Measurements from ENCODE around the gene TRAPPC2L.
"Not testable (repeated sequence)": the region's sequence is repeated elsewhere in the genome, so short reads cannot be mapped to it uniquely, and the experiment has no call there.

TRAPPC2L gene

DNA sequence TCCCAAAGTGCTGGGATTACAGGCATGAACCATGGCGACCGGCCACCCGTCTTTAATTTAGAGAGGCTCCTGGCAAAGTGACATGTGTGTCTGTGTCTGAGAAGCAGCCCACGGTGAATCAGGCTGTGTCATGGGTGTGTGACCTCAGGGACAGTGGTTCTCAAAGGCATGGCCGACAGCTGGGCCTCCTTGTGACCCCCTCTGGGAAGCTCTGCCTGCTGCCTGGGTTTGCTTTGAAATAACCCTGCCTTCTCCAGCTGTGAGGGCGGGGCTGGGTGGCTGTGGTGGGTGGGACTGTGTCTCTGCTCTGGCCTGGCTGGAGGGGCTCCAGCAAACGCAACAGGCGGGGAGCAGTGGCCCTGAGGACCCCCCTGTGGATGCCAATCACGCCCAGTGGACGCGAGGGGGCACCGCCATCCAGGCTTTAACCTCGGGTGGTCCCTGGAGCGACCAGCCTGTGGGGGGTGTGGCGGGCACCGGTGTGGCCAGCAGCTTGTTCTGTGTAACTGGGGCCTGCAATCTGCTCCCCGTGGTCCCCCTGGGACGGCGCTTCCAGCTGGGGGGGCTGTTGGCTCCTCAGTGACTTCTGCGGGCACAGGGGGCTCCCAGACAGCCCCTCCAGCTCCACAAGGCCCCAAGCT is 36.4 kb upstream of the TRAPPC2L start:
- Histone ChIP-seq H3K4me3 (ENCODE audit: insufficient read depth, low read depth, low read length) (no peak overlapping the region), H3K27me3 (ENCODE audit: control insufficient read depth, insufficient read depth, low read length, poor library complexity, severe bottlenecking) (no peaks in the 10 kb centered on the region), H3K4me1 (ENCODE audit: control insufficient read depth, insufficient read depth, low read length) (no peaks in the 10 kb centered on the region), H3K36me3 (ENCODE audit: control insufficient read depth, insufficient read depth, low read length) (no peaks in the 10 kb centered on the region), H3K27ac (ENCODE audit: insufficient read depth, low read depth, low read length, poor library complexity, severe bottlenecking) (no peak overlapping the region), H3K9me3 (ENCODE audit: control insufficient read depth, low read length) (no peaks in the 10 kb centered on the region)
- 86 to 88% methylated on average over 20 of the region's 20 CpGs for WGBS, 2 experiments

GRCh38 chr16:88821168-88821850 is 35.6 kb upstream of the TRAPPC2L start:
- no peak overlapping the region for H3K27ac ChIP-seq (ENCODE audit: insufficient read depth, low read depth, low read length, poor library complexity, severe bottlenecking)
- WGBS, 2 experiments: 88% methylated on average over 22 of the region's 22 CpGs
- H3K9me3 ChIP-seq (ENCODE audit: control insufficient read depth, low read length): no peaks in the 10 kb centered on the region
- H3K4me3 ChIP-seq (ENCODE audit: insufficient read depth, low read depth, low read length): no peak overlapping the region
- no peaks in the 10 kb centered on the region for H3K27me3 ChIP-seq (ENCODE audit: control insufficient read depth, insufficient read depth, low read length, poor library complexity, severe bottlenecking)
- H3K36me3 ChIP-seq (ENCODE audit: control insufficient read depth, insufficient read depth, low read length): no peaks in the 10 kb centered on the region
- H3K4me1 ChIP-seq (ENCODE audit: control insufficient read depth, insufficient read depth, low read length): no peaks in the 10 kb centered on the region

DNA sequence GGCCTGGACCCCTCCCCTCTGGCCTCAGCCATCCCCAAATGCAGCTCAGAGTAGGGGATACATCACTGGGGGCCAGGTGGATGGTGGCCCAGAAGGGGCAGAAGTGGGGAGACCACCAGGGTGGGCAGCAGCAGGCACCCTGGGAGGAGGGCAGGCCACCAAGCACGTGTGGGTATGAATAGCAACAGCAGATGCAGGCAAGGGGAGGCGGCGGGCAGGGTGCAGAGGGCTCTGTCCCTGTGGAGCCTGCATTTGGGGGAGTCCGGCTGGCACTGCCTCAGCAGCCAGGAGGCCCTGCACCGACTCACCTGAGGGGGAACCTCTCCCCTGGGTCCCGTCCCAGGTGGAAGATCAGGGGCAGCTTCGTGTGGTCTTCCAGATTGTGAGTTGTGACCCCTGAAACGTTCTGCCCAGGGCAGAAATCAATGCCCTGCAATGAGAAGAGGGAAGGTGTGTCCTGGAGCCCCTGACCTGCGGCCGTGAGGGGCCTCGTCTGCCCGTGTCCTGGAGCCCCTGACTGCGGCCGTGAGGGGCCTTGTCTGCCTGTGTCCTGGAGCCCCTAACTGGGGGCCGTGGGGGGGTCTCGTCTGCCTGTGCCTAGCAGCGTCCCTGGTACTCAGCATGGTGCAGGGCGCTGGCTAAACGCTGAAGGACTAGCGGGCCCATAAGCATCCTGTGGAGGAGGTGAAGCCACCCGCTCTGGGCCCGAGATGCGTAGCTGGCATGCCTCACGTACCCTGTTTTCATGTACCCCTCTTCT is 34.5 kb upstream of the TRAPPC2L start:
- Histone ChIP-seq H3K36me3 (ENCODE audit: control insufficient read depth, insufficient read depth, low read length) (no peaks in the 10 kb centered on the region), H3K9me3 (ENCODE audit: control insufficient read depth, low read length) (no peaks in the 10 kb centered on the region), H3K4me3 (ENCODE audit: insufficient read depth, low read depth, low read length) (no peak overlapping the region), H3K27ac (ENCODE audit: insufficient read depth, low read depth, low read length, poor library complexity, severe bottlenecking) (no peak overlapping the region), H3K27me3 (ENCODE audit: control insufficient read depth, insufficient read depth, low read length, poor library complexity, severe bottlenecking) (no peaks in the 10 kb centered on the region), H3K4me1 (ENCODE audit: control insufficient read depth, insufficient read depth, low read length) (no peaks in the 10 kb centered on the region)
- 94% methylated on average over 24 of the region's 24 CpGs for WGBS, 2 experiments

DNA sequence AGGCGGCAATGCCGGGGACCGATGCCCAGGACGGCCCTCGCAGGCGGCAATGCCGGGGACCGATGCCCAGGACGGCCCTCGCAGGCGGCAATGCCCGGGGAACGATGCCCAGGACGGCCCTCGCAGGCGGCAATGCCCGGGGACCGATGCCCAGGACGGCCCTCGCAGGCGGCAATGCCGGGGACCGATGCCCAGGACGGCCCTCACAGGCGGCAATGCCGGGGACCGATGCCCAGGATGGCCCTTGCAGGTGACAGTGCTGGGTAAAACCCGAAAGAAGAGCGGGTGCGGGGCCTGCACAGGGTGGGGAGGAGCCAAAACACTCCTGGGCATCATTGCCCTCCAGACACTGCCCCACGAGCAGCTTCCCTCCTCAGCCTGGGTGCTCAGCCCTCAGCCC is 33.3 kb upstream of the TRAPPC2L start:
- not testable (repeated sequence) for H3K27me3 ChIP-seq (ENCODE audit: control insufficient read depth, insufficient read depth, low read length, poor library complexity, severe bottlenecking); H3K4me1 ChIP-seq (ENCODE audit: control insufficient read depth, insufficient read depth, low read length); H3K4me3 ChIP-seq (ENCODE audit: insufficient read depth, low read depth, low read length); H3K36me3 ChIP-seq (ENCODE audit: control insufficient read depth, insufficient read depth, low read length); H3K9me3 ChIP-seq (ENCODE audit: control insufficient read depth, low read length); H3K27ac ChIP-seq (ENCODE audit: insufficient read depth, low read depth, low read length, poor library complexity, severe bottlenecking)
- WGBS, 2 experiments: 95% methylated on average over 30 of the region's 31 CpGs

- no peak overlapping the region for H3K27ac ChIP-seq (ENCODE audit: insufficient read depth, low read depth, low read length, poor library complexity, severe bottlenecking)
- H3K36me3 ChIP-seq (ENCODE audit: control insufficient read depth, insufficient read depth, low read length): no peaks in the 10 kb centered on the region
- no peak overlapping the region for H3K4me3 ChIP-seq (ENCODE audit: insufficient read depth, low read depth, low read length)
- WGBS, 2 experiments: 91% methylated on average over 33 of the region's 33 CpGs
- H3K9me3 ChIP-seq (ENCODE audit: control insufficient read depth, low read length): no peaks in the 10 kb centered on the region
- no peaks in the 10 kb centered on the region for H3K4me1 ChIP-seq (ENCODE audit: control insufficient read depth, insufficient read depth, low read length)
- H3K27me3 ChIP-seq (ENCODE audit: control insufficient read depth, insufficient read depth, low read length, poor library complexity, severe bottlenecking): no peaks in the 10 kb centered on the region
These were observed 32.5 kb upstream of the TRAPPC2L start for GRCh38 chr16:88824256-88825077.

DNA sequence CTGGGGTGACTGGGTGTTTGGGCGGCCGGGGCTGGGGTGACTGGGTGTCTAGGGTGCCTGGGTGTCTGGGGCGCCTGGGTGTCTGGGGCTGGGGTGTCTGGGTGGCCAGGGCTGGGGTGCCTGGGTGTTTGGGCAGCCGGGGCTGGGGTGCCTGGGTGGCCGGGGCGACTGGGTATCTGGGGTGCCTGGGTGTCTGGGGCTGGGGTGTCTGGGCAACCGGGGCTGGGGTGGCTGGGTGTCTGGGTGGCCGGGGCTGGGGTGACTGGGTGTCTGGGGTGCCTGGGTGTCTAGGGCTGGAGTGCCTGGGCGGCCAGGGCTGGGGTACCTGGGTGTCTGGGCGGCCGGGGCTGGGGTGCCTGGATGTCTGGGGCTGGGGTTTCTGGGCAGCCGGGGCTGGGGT is 31.8 kb upstream of the TRAPPC2L start:
- Histone ChIP-seq H3K4me3 (ENCODE audit: insufficient read depth, low read depth, low read length) (no peak overlapping the region), H3K27ac (ENCODE audit: insufficient read depth, low read depth, low read length, poor library complexity, severe bottlenecking) (no peak overlapping the region), H3K9me3 (ENCODE audit: control insufficient read depth, low read length) (no peaks in the 10 kb centered on the region), H3K36me3 (ENCODE audit: control insufficient read depth, insufficient read depth, low read length) (no peaks in the 10 kb centered on the region), H3K27me3 (ENCODE audit: control insufficient read depth, insufficient read depth, low read length, poor library complexity, severe bottlenecking) (no peaks in the 10 kb centered on the region), H3K4me1 (ENCODE audit: control insufficient read depth, insufficient read depth, low read length) (no peaks in the 10 kb centered on the region)
- WGBS, 2 experiments: 89 to 93% methylated on average over 12 of the region's 12 CpGs

DNA sequence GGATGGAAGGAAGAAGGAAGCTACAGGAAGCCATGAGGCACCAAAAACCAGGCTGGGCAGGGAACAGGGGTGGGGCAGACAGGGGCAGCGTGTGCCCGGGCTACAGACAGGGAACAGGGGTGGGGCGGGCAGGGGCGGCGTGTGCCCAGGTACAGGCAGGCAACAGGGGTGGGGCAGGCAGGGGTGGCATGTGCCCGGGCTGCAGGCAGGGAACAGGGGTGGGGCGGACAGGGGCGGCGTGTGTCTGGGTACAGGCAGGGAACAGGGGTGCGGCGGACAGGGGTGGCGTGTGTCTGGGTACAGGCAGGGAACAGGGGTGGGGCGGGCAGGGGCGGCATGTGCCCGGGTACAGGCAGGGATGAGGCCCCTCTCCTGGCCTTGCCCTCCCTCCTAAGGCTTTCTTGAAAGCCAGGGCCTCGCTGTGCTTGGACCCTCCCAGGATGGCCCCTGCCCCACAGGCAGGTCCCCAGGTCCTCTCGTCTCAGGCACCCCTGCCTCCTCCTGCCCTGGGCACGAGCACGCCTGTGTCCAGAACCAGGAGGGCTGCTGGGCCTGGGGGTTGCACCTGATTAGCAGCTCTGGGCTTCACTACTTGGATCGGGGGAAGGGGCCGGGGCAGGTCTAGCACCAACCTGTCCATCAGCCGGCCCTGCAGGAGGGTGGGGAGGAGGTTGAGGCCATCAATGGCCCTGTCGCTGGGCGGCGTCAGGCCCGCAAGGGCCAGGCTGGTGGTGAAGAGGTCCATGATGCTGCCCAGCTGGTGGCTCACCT is 30.7 kb upstream of the TRAPPC2L start:
- H3K27ac ChIP-seq (ENCODE audit: insufficient read depth, low read depth, low read length, poor library complexity, severe bottlenecking): no peak overlapping the region
- H3K9me3 ChIP-seq (ENCODE audit: control insufficient read depth, low read length): no peaks in the 10 kb centered on the region
- H3K27me3 ChIP-seq (ENCODE audit: control insufficient read depth, insufficient read depth, low read length, poor library complexity, severe bottlenecking): no peaks in the 10 kb centered on the region
- H3K4me3 ChIP-seq (ENCODE audit: insufficient read depth, low read depth, low read length): no peak overlapping the region
- WGBS, 2 experiments: 94 to 95% methylated on average over 26 of the region's 26 CpGs
- no peaks in the 10 kb centered on the region for H3K36me3 ChIP-seq (ENCODE audit: control insufficient read depth, insufficient read depth, low read length)
- H3K4me1 ChIP-seq (ENCODE audit: control insufficient read depth, insufficient read depth, low read length): no peaks in the 10 kb centered on the region

- no peak overlapping the region for H3K4me3 ChIP-seq (ENCODE audit: insufficient read depth, low read depth, low read length)
These were observed 29.2 kb upstream of the TRAPPC2L start for GRCh38 chr16:88827727-88828126.

GRCh38 chr16:88828711-88829110 is 28.2 kb upstream of the TRAPPC2L start:
- Histone ChIP-seq H3K27me3 (ENCODE audit: control insufficient read depth, insufficient read depth, low read length, poor library complexity, severe bottlenecking) (no peaks in the 10 kb centered on the region), H3K4me3 (ENCODE audit: insufficient read depth, low read depth, low read length) (no peak overlapping the region), H3K36me3 (ENCODE audit: control insufficient read depth, insufficient read depth, low read length) (no peaks in the 10 kb centered on the region), H3K9me3 (ENCODE audit: control insufficient read depth, low read length) (no peaks in the 10 kb centered on the region), H3K27ac (ENCODE audit: insufficient read depth, low read depth, low read length, poor library complexity, severe bottlenecking) (no peak overlapping the region), H3K4me1 (ENCODE audit: control insufficient read depth, insufficient read depth, low read length) (no peaks in the 10 kb centered on the region)
- 91% methylated on average over 24 of the region's 24 CpGs for WGBS, 2 experiments

More at GRCh38 chr16:88827727-88828126, 29.2 kb upstream of the TRAPPC2L start:
- 94 to 95% methylated on average over 21 of the region's 21 CpGs for WGBS, 2 experiments
- no peaks in the 10 kb centered on the region for H3K9me3 ChIP-seq (ENCODE audit: control insufficient read depth, low read length)
- no peak overlapping the region for H3K27ac ChIP-seq (ENCODE audit: insufficient read depth, low read depth, low read length, poor library complexity, severe bottlenecking)
- H3K4me1 ChIP-seq (ENCODE audit: control insufficient read depth, insufficient read depth, low read length): no peaks in the 10 kb centered on the region
- H3K27me3 ChIP-seq (ENCODE audit: control insufficient read depth, insufficient read depth, low read length, poor library complexity, severe bottlenecking): no peaks in the 10 kb centered on the region
- no peaks in the 10 kb centered on the region for H3K36me3 ChIP-seq (ENCODE audit: control insufficient read depth, insufficient read depth, low read length)
